PC-3 (cell line): Measurements from ENCODE around the gene OR5K1. TPM values are rescaled to one million over a fixed set of nuclear protein-coding genes. Genes with fewer than 3 reads are reported as not detected.
A peak's percentile ranks its signal among the peaks of the same experiment; 100 is the strongest.

Source experiments
- ATAC-seq: fragments of 200-7000 bp; cut with Tn5 transposase; 2 replicates; pipeline ENCODE4 v1.9.1; 2020; ENCODE audit warnings: mild to moderate bottlenecking, moderate library complexity
- BruUV-seq: library from RNA; stranded (reverse); fragments of 400-500 nt; replicated peaks from 2 replicates; lab custom pipeline; 2021; lab: Mats Ljungman, UMichigan
- CTCF ChIA-PET: fragments of 300-600 bp; sonication (Branson Sonifier 250); formaldehyde crosslinking; loops from one replicate; lab custom pipeline; 2022; ENCODE audit warnings: antibody characterized with exemption; lab: Charles Lee
- POLR2A ChIA-PET: fragments of 300-600 bp; sonication (Branson Sonifier 250); formaldehyde crosslinking; loops from one replicate; lab custom pipeline; 2022; ENCODE audit warnings: antibody characterized with exemption; ENCODE audit not compliant: unreplicated experiment; lab: Charles Lee
- DNase-seq: peaks from one replicate; pipeline ENCODE4 v3.0.0-alpha.2; 2015
- H2AFZ ChIP-seq: fragments of 300-600 bp; sonication (generic); 2 replicates; pipeline ENCODE4 v1.6.0; 2016; ENCODE audit warnings: antibody characterized with exemption, low read length
- H3F3A ChIP-seq: fragments of 300-600 bp; sonication (generic); one replicate; pipeline ENCODE4 v1.6.0; 2017; ENCODE audit warnings: antibody characterized with exemption, low read length, control low read depth, mild to moderate bottlenecking; ENCODE audit not compliant: unreplicated experiment
- H3K27ac ChIP-seq: fragments of 300-600 bp; sonication (generic); 2 replicates; pipeline ENCODE4 v1.5.1; 2016; ENCODE audit warnings: mild to moderate bottlenecking, low read length
- H3K27me3 ChIP-seq: fragments of 300-600 bp; sonication (generic); 2 replicates; pipeline ENCODE4 v1.6.1; 2016; ENCODE audit warnings: low read length, mixed read lengths
- H3K36me3 ChIP-seq: fragments of 300-600 bp; sonication (generic); 2 replicates; pipeline ENCODE4 v1.6.1; 2016; ENCODE audit warnings: low read depth, mixed run types, low read length, mixed read lengths
- H3K4me1 ChIP-seq: fragments of 300-600 bp; sonication (generic); 2 replicates; pipeline ENCODE4 v1.5.1; 2016; ENCODE audit warnings: low read length; ENCODE audit not compliant: insufficient read depth
- H3K4me2 ChIP-seq: fragments of 300-600 bp; sonication (generic); 2 replicates; pipeline ENCODE4 v1.6.0; 2016; ENCODE audit warnings: low read length
- H3K4me3 ChIP-seq: fragments of 300-600 bp; sonication (generic); 2 replicates; pipeline ENCODE4 v1.5.1; 2016; ENCODE audit warnings: mild to moderate bottlenecking, low read length, mixed read lengths
- H3K79me2 ChIP-seq: fragments of 300-600 bp; sonication (generic); 2 replicates; pipeline ENCODE4 v1.6.1; 2017; ENCODE audit warnings: low read length, mixed read lengths
- H3K9ac ChIP-seq: fragments of 300-600 bp; sonication (generic); 2 replicates; pipeline ENCODE4 v1.6.0; 2016; ENCODE audit warnings: mild to moderate bottlenecking, low read length
- H3K9me2 ChIP-seq: fragments of 300-600 bp; sonication (generic); replicated peaks from 2 replicates; pipeline ENCODE4 v1.6.1; 2016; ENCODE audit warnings: mixed run types, low read length, mixed read lengths
- H3K9me3 ChIP-seq: fragments of 300-600 bp; sonication (generic); 2 replicates; pipeline ENCODE4 v1.6.1; 2016; ENCODE audit warnings: low read length, mixed read lengths
- H4K20me1 ChIP-seq: fragments of 300-600 bp; sonication (generic); 2 replicates; pipeline ENCODE4 v1.6.1; 2016; ENCODE audit warnings: low read length, mixed read lengths
- CTCF ChIP-seq: fragments of 300-600 bp; sonication (generic); conservative IDR thresholded peaks from 2 replicates; pipeline ENCODE4 v1.5.1; 2017; ENCODE audit warnings: antibody characterized with exemption, low read depth, mild to moderate bottlenecking, low read length
- EZH2 ChIP-seq: fragments of 300-600 bp; sonication (generic); IDR thresholded peaks from one replicate; pipeline ENCODE4 v1.6.1; 2017; ENCODE audit warnings: antibody characterized with exemption, mild to moderate bottlenecking, low read length; ENCODE audit not compliant: unreplicated experiment
- EZH2phosphoT487 ChIP-seq: fragments of 300-600 bp; sonication (generic); IDR thresholded peaks from 2 replicates; pipeline ENCODE4 v1.6.1; 2018; ENCODE audit warnings: mild to moderate bottlenecking, antibody characterized with exemption, low read length, borderline replicate concordance
- intact Hi-C: fragments of 100-400 bp; cut with micrococcal nuclease; formaldehyde crosslinking; loops from 2 replicates; pipeline ENCODE4 v1.9.0; 2023
- total RNA-seq: library from RNA; depleted of rRNA; stranded (reverse); fragments of >200 nt; gene quantifications from 2 replicates; pipeline ENCODE4 v1.2.3, GENCODE V29; 2014

OR5K1 gene
- total RNA-seq, 1 experiment from 2014 or later = not detected

- DNase-seq = peak; percentile 51
- peaks cover 4% of the 10 kb centered on the region for H3K4me1 ChIP-seq
- H3K36me3 ChIP-seq = no peaks in the 10 kb centered on the region
- H3K4me2 ChIP-seq = no peak overlapping the region
- H3K9me3 ChIP-seq = no peaks in the 10 kb centered on the region
- intact Hi-C loops = no loop called here
- no peak overlapping the region for H3K9ac ChIP-seq
- no peak for ATAC-seq
- H3K79me2 ChIP-seq = no peaks in the 10 kb centered on the region
- H2AFZ ChIP-seq = no peak overlapping the region
- no peak overlapping the region for H3K4me3 ChIP-seq
- H3K27ac ChIP-seq = no peak overlapping the region
- no TSS peak for BruUV-seq
- peaks cover 13% of the 10 kb centered on the region for H3K27me3 ChIP-seq
- H4K20me1 ChIP-seq = no peaks in the 10 kb centered on the region
- no peaks in the 10 kb centered on the region for H3K9me2 ChIP-seq
- H3F3A ChIP-seq = no peaks in the 10 kb centered on the region
- TF ChIP-seq EZH2phosphoT487 = no peak
- no peak for TF ChIP-seq EZH2
- no peak for TF ChIP-seq CTCF
- ChIA-PET POLR2A (no interaction called here), CTCF (no interaction called here)
Observed at GRCh38 chr3:98449606-98450193, 13.3 kb upstream of the OR5K1 start.

- H2AFZ ChIP-seq = no peak overlapping the region
- no peaks in the 10 kb centered on the region for H3K36me3 ChIP-seq
- no peaks in the 10 kb centered on the region for H3K9me3 ChIP-seq
- POLR2A ChIA-PET = no interaction called here
- H3K9ac ChIP-seq = no peak overlapping the region
- peaks cover 4% of the 10 kb centered on the region for H3K4me1 ChIP-seq
- H3K9me2 ChIP-seq = no peaks in the 10 kb centered on the region
- no peaks in the 10 kb centered on the region for H3F3A ChIP-seq
- TF ChIP-seq EZH2phosphoT487 (no peak), EZH2 (no peak), CTCF (no peak)
- no peak overlapping the region for H3K4me2 ChIP-seq
- no peaks in the 10 kb centered on the region for H3K79me2 ChIP-seq
- intact Hi-C loops = no loop called here
- no peak for ATAC-seq
- no peak for DNase-seq
- H4K20me1 ChIP-seq = no peaks in the 10 kb centered on the region
- CTCF ChIA-PET = no interaction called here
- H3K27ac ChIP-seq = no peak overlapping the region
- no TSS peak for BruUV-seq
- H3K4me3 ChIP-seq = no peak overlapping the region
- H3K27me3 ChIP-seq = peaks cover 7% of the 10 kb centered on the region; the same call in 1 of the 2 replicates
Observed at GRCh38 chr3:98450372-98450771, 12.6 kb upstream of the OR5K1 start.

GRCh38 chr3:98453827-98454226 lies 9.2 kb upstream of the OR5K1 start:
- peaks cover 4% of the 10 kb centered on the region for H3K4me1 ChIP-seq
- ChIA-PET CTCF (no interaction called here), POLR2A (no interaction called here)
- H3K27me3 ChIP-seq = no peaks in the 10 kb centered on the region
- TF ChIP-seq CTCF (no peak), EZH2 (no peak), EZH2phosphoT487 (no peak)
- H3K4me3 ChIP-seq = no peak overlapping the region
- no peak overlapping the region for H3K9ac ChIP-seq
- H3F3A ChIP-seq = no peaks in the 10 kb centered on the region
- H3K9me2 ChIP-seq = no peaks in the 10 kb centered on the region
- intact Hi-C loops = no loop called here
- ATAC-seq (no peak), DNase-seq (no peak)
- no peak overlapping the region for H3K27ac ChIP-seq
- no peak overlapping the region for H2AFZ ChIP-seq
- no peak overlapping the region for H3K4me2 ChIP-seq
- BruUV-seq = no TSS peak
- H3K9me3 ChIP-seq = no peaks in the 10 kb centered on the region
- H4K20me1 ChIP-seq = no peaks in the 10 kb centered on the region
- H3K36me3 ChIP-seq = no peaks in the 10 kb centered on the region
- H3K79me2 ChIP-seq = no peaks in the 10 kb centered on the region
